WTC11 (cell line): ENCODE measurements around the gene GARIN1A. TPM values are rescaled to one million over a fixed set of nuclear protein-coding genes. Genes with fewer than 3 reads are reported as not detected.
A peak's percentile ranks its signal among the peaks of the same experiment; 100 is the strongest.

Source experiments
- ATAC-seq: fragments of 200-7000 bp; cut with Tn5 transposase; 2 replicates; pipeline ENCODE4 v1.10.0; 2021; ENCODE audit warnings: mild to moderate bottlenecking, moderate library complexity
- CTCF ChIA-PET: fragments of 300-600 bp; sonication (Branson Sonifier 250); formaldehyde crosslinking; loops from one replicate; lab custom pipeline; 2021; ENCODE audit warnings: antibody characterized with exemption; lab: Charles Lee
- POLR2A ChIA-PET: fragments of 350-600 bp; sonication (Branson Sonifier 250); formaldehyde crosslinking; loops from one replicate; lab custom pipeline; 2021; ENCODE audit warnings: antibody characterized with exemption; lab: Charles Lee
- DNase-seq: peaks from one replicate; pipeline ENCODE4 v3.0.0; 2021; ENCODE audit warnings: low spot score
- H3K27ac Mint-ChIP-seq: 2 replicates; pipeline ENCODE4 v1.8.0; 2021; ENCODE audit warnings: mixed read lengths
- H3K27me3 Mint-ChIP-seq: 2 replicates; pipeline ENCODE4 v1.8.0; 2021; ENCODE audit warnings: low read depth, mild to moderate bottlenecking, moderate library complexity, mixed read lengths
- H3K36me3 Mint-ChIP-seq: 2 replicates; pipeline ENCODE4 v1.8.0; 2021; ENCODE audit warnings: mixed read lengths
- H3K4me1 Mint-ChIP-seq: 2 replicates; pipeline ENCODE4 v1.8.0; 2022; ENCODE audit warnings: mixed read lengths
- H3K4me3 Mint-ChIP-seq: 2 replicates; pipeline ENCODE4 v1.8.0; 2021; ENCODE audit warnings: mild to moderate bottlenecking, moderate library complexity, mixed read lengths
- H3K9me3 Mint-ChIP-seq: 2 replicates; pipeline ENCODE4 v1.8.0; 2021; ENCODE audit warnings: mixed read lengths
- AFF4 ChIP-seq: sonication (generic); formaldehyde crosslinking; IDR thresholded peaks from 2 replicates; pipeline ENCODE4 v1.8.1; 2023; ENCODE audit warnings: mild to moderate bottlenecking, missing genetic modification reagents, borderline replicate concordance
- AR ChIP-seq: fragments of 250-450 bp; sonication (Bioruptor Pico); IDR thresholded peaks from 2 replicates; pipeline ENCODE4 v1.9.0; 2021; ENCODE audit warnings: mild to moderate bottlenecking
- CREB1 ChIP-seq: sonication (generic); formaldehyde crosslinking; IDR thresholded peaks from 2 replicates; pipeline ENCODE4 v1.8.0; 2023; ENCODE audit warnings: mild to moderate bottlenecking, missing genetic modification reagents
- CTCF ChIP-seq: fragments of 200-600 bp; IDR thresholded peaks from 2 replicates; pipeline ENCODE4 v1.8.0; 2022; ENCODE audit warnings: antibody characterized with exemption
- E2F4 ChIP-seq: sonication (generic); formaldehyde crosslinking; IDR thresholded peaks from 2 replicates; pipeline ENCODE4 v1.8.1; 2022; ENCODE audit warnings: low read depth, mild to moderate bottlenecking, moderate library complexity, missing genetic modification reagents, borderline replicate concordance
- ESRRA ChIP-seq: sonication (generic); formaldehyde crosslinking; IDR thresholded peaks from 2 replicates; pipeline ENCODE4 v1.8.1; 2022; ENCODE audit warnings: mild to moderate bottlenecking, missing genetic modification reagents, borderline replicate concordance
- FOXK1 ChIP-seq: sonication (generic); formaldehyde crosslinking; IDR thresholded peaks from 2 replicates; pipeline ENCODE4 v1.8.0; 2022; ENCODE audit warnings: mild to moderate bottlenecking, moderate library complexity, missing genetic modification reagents
- IRF1 ChIP-seq: sonication (generic); formaldehyde crosslinking; IDR thresholded peaks from 2 replicates; pipeline ENCODE4 v1.8.0; 2023; ENCODE audit warnings: missing genetic modification reagents
- MLX ChIP-seq: sonication (generic); formaldehyde crosslinking; IDR thresholded peaks from 2 replicates; pipeline ENCODE4 v1.8.1; 2023; ENCODE audit warnings: mild to moderate bottlenecking, missing genetic modification reagents, moderate library complexity
- MXD4 ChIP-seq: fragments of 250-450 bp; sonication (Bioruptor Pico); IDR thresholded peaks from 2 replicates; pipeline ENCODE4 v1.8.0; 2021; ENCODE audit warnings: mild to moderate bottlenecking, moderate library complexity, borderline replicate concordance
- MYBL2 ChIP-seq: sonication (generic); formaldehyde crosslinking; IDR thresholded peaks from 2 replicates; pipeline ENCODE4 v1.8.1; 2023; ENCODE audit warnings: mild to moderate bottlenecking, moderate library complexity, missing genetic modification reagents
- NFATC4 ChIP-seq: fragments of 250-450 bp; sonication (Bioruptor Pico); IDR thresholded peaks from 2 replicates; pipeline ENCODE4 v1.9.0; 2021; ENCODE audit warnings: mild to moderate bottlenecking
- NR1H2 ChIP-seq: sonication (generic); formaldehyde crosslinking; IDR thresholded peaks from 2 replicates; pipeline ENCODE4 v1.9.0; 2021; ENCODE audit warnings: mild to moderate bottlenecking, moderate library complexity, missing genetic modification reagents
- TP53 ChIP-seq: sonication (generic); formaldehyde crosslinking; IDR thresholded peaks from 2 replicates; pipeline ENCODE4 v1.8.1; 2023; ENCODE audit warnings: mild to moderate bottlenecking, missing genetic modification reagents
- USF1 ChIP-seq: sonication (generic); formaldehyde crosslinking; IDR thresholded peaks from 2 replicates; pipeline ENCODE4 v1.8.0; 2022; ENCODE audit warnings: mild to moderate bottlenecking, missing genetic modification reagents
- USF2 ChIP-seq: sonication (generic); formaldehyde crosslinking; IDR thresholded peaks from 2 replicates; pipeline ENCODE4 v1.8.1; 2023; ENCODE audit warnings: mild to moderate bottlenecking, missing genetic modification reagents, moderate library complexity
- ZNF423 ChIP-seq: fragments of 250-450 bp; sonication (Bioruptor Pico); IDR thresholded peaks from 2 replicates; pipeline ENCODE4 v2.1.2; 2022; ENCODE audit warnings: mild to moderate bottlenecking, moderate library complexity
- ZNF671 ChIP-seq: fragments of 250-450 bp; sonication (Bioruptor Pico); IDR thresholded peaks from 2 replicates; pipeline ENCODE4 v1.8.0; 2021; ENCODE audit warnings: mild to moderate bottlenecking
- total RNA-seq: library from RNA; stranded (reverse); gene quantifications from 3 replicates; pipeline ENCODE4 v1.2.3, GENCODE V29; 2021

The GARIN1A gene
- total RNA-seq, 1 experiment from 2014 or later = 0.15 TPM

GRCh38 chr7:128699196-128699712 lies 27.2 kb downstream of the GARIN1A start (continued):
- TF ChIP-seq IRF1 (CRISPR knock-in tag) (no peak), E2F4 (no peak), USF1 (CRISPR knock-in tag) (no peak), AFF4 (CRISPR knock-in tag) (no peak), ZNF671 (CRISPR knock-in tag) (no peak), FOXK1 (CRISPR knock-in tag) (no peak), TP53 (CRISPR knock-in tag) (no peak), ESRRA (CRISPR knock-in tag) (no peak), ZNF423 (no peak), CREB1 (no peak), MYBL2 (CRISPR knock-in tag) (no peak)

DNA sequence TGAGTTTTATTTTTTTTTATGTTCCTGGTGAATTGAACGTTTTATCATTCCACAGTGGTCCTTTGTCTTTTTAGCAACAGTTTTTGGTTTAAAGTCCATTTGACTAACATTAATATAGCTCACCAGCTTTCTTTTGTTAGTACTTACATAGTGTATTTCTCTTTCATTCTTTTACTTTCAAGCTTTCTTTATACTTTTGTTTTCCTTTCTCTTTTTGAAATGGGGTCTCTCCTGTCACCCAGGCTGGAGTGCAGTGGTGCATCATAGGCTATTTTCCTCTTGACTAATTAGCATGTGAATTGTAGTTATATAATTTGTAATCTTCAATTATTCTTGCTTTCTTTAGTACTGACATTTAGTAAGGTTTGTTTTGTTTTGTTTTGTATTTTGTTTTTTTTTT lies 27.8 kb downstream of the GARIN1A start:
- no peak for ATAC-seq
- DNase-seq = no peak
- Mint-ChIP-seq H3K4me1 (peaks cover 45% of the 10 kb centered on the region), H3K4me3 (peak overlapping the region; percentile 15; the same call in 1 of the 2 replicates), H3K27me3 (peaks cover 35% of the 10 kb centered on the region), H3K36me3 (peaks cover 5% of the 10 kb centered on the region; the same call in 1 of the 2 replicates), H3K27ac (no peak overlapping the region), H3K9me3 (peaks cover 6% of the 10 kb centered on the region)
- ChIA-PET POLR2A (no interaction called here), CTCF (interaction anchor here (1.7 kb wide), 1 partner anchor 184 kb away, joined by 5 read pairs; no protein-coding TSS in a partner anchor)
- no peak for TF ChIP-seq NFATC4 (CRISPR knock-in tag)
- TF ChIP-seq AR (CRISPR knock-in tag) = no peak
- no peak for TF ChIP-seq ESRRA (CRISPR knock-in tag)
- no peak for TF ChIP-seq NR1H2 (CRISPR knock-in tag)
- no peak for TF ChIP-seq MXD4 (CRISPR knock-in tag)
- TF ChIP-seq USF2 (CRISPR knock-in tag) = no peak
- TF ChIP-seq CTCF = no peak
- no peak for TF ChIP-seq MLX (CRISPR knock-in tag)
